ENCODE measurements around the gene IL5. TPM values are rescaled to one million over a fixed set of nuclear protein-coding genes. Genes with fewer than 3 reads are reported as not detected.
"Not testable (repeated sequence)": the region's sequence is repeated elsewhere in the genome, so short reads cannot be mapped to it uniquely, and the experiment has no call there.

IL5 gene
- total and polyA plus RNA-seq, 2 donors = not detected

- 87% methylated on average over 5 of the region's 5 CpGs for WGBS
Measured at GRCh38 chr5:132524877-132525276, 18.4 kb downstream of the IL5 start.

GRCh38 chr5:132522067-132522466 lies 21.3 kb downstream of the IL5 start:
- 92% methylated on average over 1 of the region's 1 CpG for WGBS
- H3K4me1 ChIP-seq (ENCODE audit: insufficient read depth); H3K4me3 ChIP-seq (ENCODE audit: low read depth, low read length); H3K36me3 ChIP-seq (ENCODE audit: insufficient read depth); H3K27ac ChIP-seq (ENCODE audit: low read depth); DNase-seq (ENCODE audit: extremely low spot score): not testable (repeated sequence)

More at GRCh38 chr5:132524877-132525276, 18.4 kb downstream of the IL5 start:
- H3K4me3 ChIP-seq (ENCODE audit: low read depth, low read length); DNase-seq (ENCODE audit: extremely low spot score); H3K27ac ChIP-seq (ENCODE audit: low read depth); H3K36me3 ChIP-seq (ENCODE audit: insufficient read depth); H3K4me1 ChIP-seq (ENCODE audit: insufficient read depth): not testable (repeated sequence)

- not testable (repeated sequence) for H3K36me3 ChIP-seq (ENCODE audit: insufficient read depth); H3K4me3 ChIP-seq (ENCODE audit: low read depth, low read length); H3K27ac ChIP-seq (ENCODE audit: low read depth); DNase-seq (ENCODE audit: extremely low spot score); H3K4me1 ChIP-seq (ENCODE audit: insufficient read depth)
- WGBS = 93% methylated on average over 10 of the region's 25 CpGs
Measured at GRCh38 chr5:132513618-132514336, 29.5 kb downstream of the IL5 start.

- Histone ChIP-seq H3K36me3 (ENCODE audit: insufficient read depth) (no peaks in the 10 kb centered on the region), H3K27ac (ENCODE audit: low read depth) (no peak overlapping the region), H3K4me3 (ENCODE audit: low read depth, low read length) (no peak overlapping the region), H3K4me1 (ENCODE audit: insufficient read depth) (no peaks in the 10 kb centered on the region)
- no peak for DNase-seq (ENCODE audit: extremely low spot score)
Measured at GRCh38 chr5:132510076-132510475, 33.2 kb downstream of the IL5 start.

- Histone ChIP-seq H3K27ac (ENCODE audit: low read depth) (no peak overlapping the region), H3K4me3 (ENCODE audit: low read depth, low read length) (no peak overlapping the region), H3K4me1 (ENCODE audit: insufficient read depth) (no peaks in the 10 kb centered on the region), H3K36me3 (ENCODE audit: insufficient read depth) (no peaks in the 10 kb centered on the region)
- no peak for DNase-seq (ENCODE audit: extremely low spot score)
- 21% methylated on average over 1 of the region's 1 CpG for WGBS
Measured at GRCh38 chr5:132506094-132506692, 37.1 kb downstream of the IL5 start.

- DNase-seq (ENCODE audit: extremely low spot score) = no peak
- 52% methylated on average over 2 of the region's 2 CpGs for WGBS
- Histone ChIP-seq H3K4me1 (ENCODE audit: insufficient read depth) (no peaks in the 10 kb centered on the region), H3K4me3 (ENCODE audit: low read depth, low read length) (no peak overlapping the region), H3K27ac (ENCODE audit: low read depth) (no peak overlapping the region), H3K36me3 (ENCODE audit: insufficient read depth) (no peaks in the 10 kb centered on the region)
Measured at GRCh38 chr5:132505641-132506040, 37.7 kb downstream of the IL5 start.

GRCh38 chr5:132504746-132505145 lies 38.6 kb downstream of the IL5 start:
- WGBS = 63% methylated on average over 4 of the region's 4 CpGs
- no peaks in the 10 kb centered on the region for H3K36me3 ChIP-seq (ENCODE audit: insufficient read depth)
- no peaks in the 10 kb centered on the region for H3K4me1 ChIP-seq (ENCODE audit: insufficient read depth)
- no peak for DNase-seq (ENCODE audit: extremely low spot score)
- no peak overlapping the region for H3K27ac ChIP-seq (ENCODE audit: low read depth)
- no peak overlapping the region for H3K4me3 ChIP-seq (ENCODE audit: low read depth, low read length)

GRCh38 chr5:132503244-132503643 lies 40.1 kb downstream of the IL5 start:
- H3K4me3 ChIP-seq (ENCODE audit: low read depth, low read length) = no peak overlapping the region
- DNase-seq (ENCODE audit: extremely low spot score) = no peak
- H3K4me1 ChIP-seq (ENCODE audit: insufficient read depth) = no peaks in the 10 kb centered on the region
- H3K27ac ChIP-seq (ENCODE audit: low read depth) = no peak overlapping the region
- no peaks in the 10 kb centered on the region for H3K36me3 ChIP-seq (ENCODE audit: insufficient read depth)
- 92% methylated on average over 4 of the region's 4 CpGs for WGBS

- Histone ChIP-seq H3K4me1 (ENCODE audit: insufficient read depth) (no peaks in the 10 kb centered on the region), H3K27ac (ENCODE audit: low read depth) (no peak overlapping the region), H3K4me3 (ENCODE audit: low read depth, low read length) (no peak overlapping the region), H3K36me3 (ENCODE audit: insufficient read depth) (no peaks in the 10 kb centered on the region)
- DNase-seq (ENCODE audit: extremely low spot score) = no peak
- 80% methylated on average over 10 of the region's 10 CpGs for WGBS
Measured at GRCh38 chr5:132501961-132502931, 41.1 kb downstream of the IL5 start.

- WGBS = 85% methylated on average over 4 of the region's 4 CpGs
- Histone ChIP-seq H3K4me1 (ENCODE audit: insufficient read depth) (no peaks in the 10 kb centered on the region), H3K27ac (ENCODE audit: low read depth) (no peak overlapping the region), H3K4me3 (ENCODE audit: low read depth, low read length) (no peak overlapping the region), H3K36me3 (ENCODE audit: insufficient read depth) (no peaks in the 10 kb centered on the region)
- DNase-seq (ENCODE audit: extremely low spot score) = no peak
Measured at GRCh38 chr5:132501629-132501956, 41.7 kb downstream of the IL5 start.

GRCh38 chr5:132500931-132501628 lies 42.2 kb downstream of the IL5 start:
- 73% methylated on average over 6 of the region's 6 CpGs for WGBS
- no peak overlapping the region for H3K27ac ChIP-seq (ENCODE audit: low read depth)
- H3K4me1 ChIP-seq (ENCODE audit: insufficient read depth) = no peaks in the 10 kb centered on the region
- H3K36me3 ChIP-seq (ENCODE audit: insufficient read depth) = no peaks in the 10 kb centered on the region
- no peak overlapping the region for H3K4me3 ChIP-seq (ENCODE audit: low read depth, low read length)
- DNase-seq (ENCODE audit: extremely low spot score) = no peak

- WGBS = 97% methylated on average over 6 of the region's 6 CpGs
- Histone ChIP-seq H3K36me3 (ENCODE audit: insufficient read depth) (no peaks in the 10 kb centered on the region), H3K4me1 (ENCODE audit: insufficient read depth) (no peaks in the 10 kb centered on the region), H3K4me3 (ENCODE audit: low read depth, low read length) (no peak overlapping the region), H3K27ac (ENCODE audit: low read depth) (no peak overlapping the region)
- no peak for DNase-seq (ENCODE audit: extremely low spot score)
Measured at GRCh38 chr5:132500244-132500930, 42.9 kb downstream of the IL5 start.
